MM.1S (cell line): ENCODE results near the gene DCHS1.

Experiments
- DNase-seq: peaks from one replicate; pipeline ENCODE4 v3.0.0-alpha.2; 2015
- H2AFZ ChIP-seq: fragments of 300-600 bp; sonication (generic); 2 replicates; pipeline ENCODE4 v1.6.0; 2016; ENCODE audit warnings: antibody characterized with exemption, low read length
- H3F3A ChIP-seq: fragments of 300-600 bp; sonication (generic); 2 replicates; pipeline ENCODE4 v1.6.1; 2016; ENCODE audit warnings: mild to moderate bottlenecking, antibody characterized with exemption, low read length, moderate library complexity, mixed read lengths; ENCODE audit not compliant: insufficient read depth
- H3K27ac ChIP-seq: fragments of 300-600 bp; sonication (generic); 2 replicates; pipeline ENCODE4 v1.5.1; 2016; ENCODE audit warnings: mild to moderate bottlenecking, low read length
- H3K27me3 ChIP-seq: fragments of 300-600 bp; sonication (generic); replicated peaks from 2 replicates; pipeline ENCODE4 v1.6.0; 2016; ENCODE audit warnings: low read length; ENCODE audit not compliant: insufficient read depth
- H3K36me3 ChIP-seq: fragments of 300-600 bp; sonication (generic); replicated peaks from 2 replicates; pipeline ENCODE4 v1.6.1; 2016; ENCODE audit warnings: mild to moderate bottlenecking, low read length, mixed read lengths; ENCODE audit not compliant: insufficient read depth
- H3K4me1 ChIP-seq: fragments of 300-600 bp; sonication (generic); 2 replicates; pipeline ENCODE4 v1.6.1; 2016; ENCODE audit warnings: low read length, mixed read lengths
- H3K4me2 ChIP-seq: fragments of 300-600 bp; sonication (generic); 2 replicates; pipeline ENCODE4 v1.6.0; 2016; ENCODE audit warnings: low read depth, low read length
- H3K4me3 ChIP-seq: fragments of 300-600 bp; sonication (generic); 2 replicates; pipeline ENCODE4 v1.5.1; 2016; ENCODE audit warnings: low read length, mixed read lengths
- H3K79me2 ChIP-seq: fragments of 300-600 bp; sonication (generic); 2 replicates; pipeline ENCODE4 v1.6.1; 2016; ENCODE audit warnings: mixed run types, low read length, mixed read lengths
- H3K9ac ChIP-seq: fragments of 300-600 bp; sonication (generic); 2 replicates; pipeline ENCODE4 v1.6.1; 2016; ENCODE audit warnings: low read length, mixed read lengths
- H3K9me2 ChIP-seq: fragments of 300-600 bp; sonication (generic); replicated peaks from 2 replicates; pipeline ENCODE4 v1.6.1; 2016; ENCODE audit warnings: mild to moderate bottlenecking, low read length, mixed read lengths; ENCODE audit not compliant: insufficient read depth
- H3K9me3 ChIP-seq: fragments of 300-600 bp; sonication (generic); replicated peaks from 2 replicates; pipeline ENCODE4 v1.6.1; 2016; ENCODE audit warnings: mild to moderate bottlenecking, low read length, mixed read lengths; ENCODE audit not compliant: insufficient read depth
- H4K20me1 ChIP-seq: fragments of 300-600 bp; sonication (generic); 2 replicates; pipeline ENCODE4 v1.6.1; 2016; ENCODE audit warnings: mild to moderate bottlenecking, low read length, moderate library complexity, mixed read lengths; ENCODE audit not compliant: insufficient read depth
- EZH2 ChIP-seq: fragments of 300-600 bp; sonication (generic); optimal IDR thresholded peaks from 2 replicates; pipeline ENCODE3; 2017; ENCODE audit warnings: low read depth, mild to moderate bottlenecking, antibody characterized with exemption, low read length, mixed read lengths
- EZH2phosphoT487 ChIP-seq: fragments of 300-600 bp; sonication (generic); IDR thresholded peaks from 2 replicates; pipeline ENCODE4 v1.6.1; 2018; ENCODE audit warnings: antibody characterized with exemption, low read length
- TF ChIP-seq, protein P1 (sequence below): fragments of 300-600 bp; sonication (generic); IDR thresholded peaks from 2 replicates; pipeline ENCODE4 v1.5.1; 2016; ENCODE audit warnings: antibody characterized with exemption, low read length, mixed read lengths

DCHS1 gene

GRCh38 chr11:6603287-6604080, 52.1 kb downstream of the DCHS1 start, which contains the start of the genes ILK and RRP8:
TSS of gene ILK (plus strand) at chr11:6603774. CDS start at chr11:6604272, 498 bp downstream.
TSS of gene RRP8 (minus strand) at chr11:6603616. CDS start at chr11:6603502, 114 bp downstream.
- Histone ChIP-seq H3K4me1 (peaks cover 44% of the 10 kb centered on the region), H3K36me3 (peaks cover 10% of the 10 kb centered on the region; the same call in 1 of the 2 replicates), H2AFZ (peak within 1 kb of the TSS; percentile 92), H3K9me3 (no peaks in the 10 kb centered on the region), H3K9ac (peak within 1 kb of the TSS; percentile 86), H3K27me3 (no peaks in the 10 kb centered on the region), H3K27ac (peak within 1 kb of the TSS; percentile 44; the same call in 1 of the 2 replicates), H3K4me3 (peak within 1 kb of the TSS; percentile 96), H3K9me2 (no peaks in the 10 kb centered on the region), H3K4me2 (peak within 1 kb of the TSS; percentile 95), H4K20me1 (peaks cover 6% of the 10 kb centered on the region; the same call in 1 of the 2 replicates), H3K79me2 (peaks cover 79% of the 10 kb centered on the region), H3F3A (peaks cover 29% of the 10 kb centered on the region)
- TF ChIP-seq, protein P1, sequence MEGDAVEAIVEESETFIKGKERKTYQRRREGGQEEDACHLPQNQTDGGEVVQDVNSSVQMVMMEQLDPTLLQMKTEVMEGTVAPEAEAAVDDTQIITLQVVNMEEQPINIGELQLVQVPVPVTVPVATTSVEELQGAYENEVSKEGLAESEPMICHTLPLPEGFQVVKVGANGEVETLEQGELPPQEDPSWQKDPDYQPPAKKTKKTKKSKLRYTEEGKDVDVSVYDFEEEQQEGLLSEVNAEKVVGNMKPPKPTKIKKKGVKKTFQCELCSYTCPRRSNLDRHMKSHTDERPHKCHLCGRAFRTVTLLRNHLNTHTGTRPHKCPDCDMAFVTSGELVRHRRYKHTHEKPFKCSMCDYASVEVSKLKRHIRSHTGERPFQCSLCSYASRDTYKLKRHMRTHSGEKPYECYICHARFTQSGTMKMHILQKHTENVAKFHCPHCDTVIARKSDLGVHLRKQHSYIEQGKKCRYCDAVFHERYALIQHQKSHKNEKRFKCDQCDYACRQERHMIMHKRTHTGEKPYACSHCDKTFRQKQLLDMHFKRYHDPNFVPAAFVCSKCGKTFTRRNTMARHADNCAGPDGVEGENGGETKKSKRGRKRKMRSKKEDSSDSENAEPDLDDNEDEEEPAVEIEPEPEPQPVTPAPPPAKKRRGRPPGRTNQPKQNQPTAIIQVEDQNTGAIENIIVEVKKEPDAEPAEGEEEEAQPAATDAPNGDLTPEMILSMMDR, result no peak
- TF ChIP-seq EZH2 (no peak), EZH2phosphoT487 (no peak)
- DNase-seq, result peak; percentile 92

- peak overlapping the region; percentile 86 for H3K9ac ChIP-seq
- peaks cover 33% of the 10 kb centered on the region for H3K4me1 ChIP-seq
- H4K20me1 ChIP-seq, result peaks cover 9% of the 10 kb centered on the region; the same call in 1 of the 2 replicates
- H3K9me3 ChIP-seq, result no peaks in the 10 kb centered on the region
- H3K4me2 ChIP-seq, result peak overlapping the region; percentile 95
- H3F3A ChIP-seq, result peaks cover 22% of the 10 kb centered on the region
- no peak for DNase-seq
- no peaks in the 10 kb centered on the region for H3K27me3 ChIP-seq
- H2AFZ ChIP-seq, result peak overlapping the region; percentile 82; the same call in 1 of the 2 replicates
- peaks cover 10% of the 10 kb centered on the region; the same call in 1 of the 2 replicates for H3K36me3 ChIP-seq
- no peak overlapping the region for H3K27ac ChIP-seq
- no peak for TF ChIP-seq EZH2phosphoT487
- TF ChIP-seq EZH2, result no peak
- TF ChIP-seq, protein P1, result no peak
- peaks cover 76% of the 10 kb centered on the region for H3K79me2 ChIP-seq
- no peaks in the 10 kb centered on the region for H3K9me2 ChIP-seq
- H3K4me3 ChIP-seq, result peak overlapping the region; percentile 96
Measured at GRCh38 chr11:6602096-6602940, 53.3 kb downstream of the DCHS1 start.

- peaks cover 88% of the 10 kb centered on the region for H3K79me2 ChIP-seq
- H3K27ac ChIP-seq, result no peak overlapping the region
- H3K9me2 ChIP-seq, result no peaks in the 10 kb centered on the region
- H3K36me3 ChIP-seq, result peaks cover 10% of the 10 kb centered on the region; the same call in 1 of the 2 replicates
- H3F3A ChIP-seq, result peaks cover 11% of the 10 kb centered on the region
- no peak for TF ChIP-seq EZH2phosphoT487
- TF ChIP-seq, protein P1, result no peak
- TF ChIP-seq EZH2, result no peak
- no peak overlapping the region for H3K9ac ChIP-seq
- DNase-seq, result no peak
- H3K4me1 ChIP-seq, result peaks cover 21% of the 10 kb centered on the region
- no peaks in the 10 kb centered on the region for H3K27me3 ChIP-seq
- H3K4me2 ChIP-seq, result no peak overlapping the region
- no peak overlapping the region for H2AFZ ChIP-seq
- no peaks in the 10 kb centered on the region for H3K9me3 ChIP-seq
- peaks cover 9% of the 10 kb centered on the region; the same call in 1 of the 2 replicates for H4K20me1 ChIP-seq
- H3K4me3 ChIP-seq, result no peak overlapping the region
Measured at GRCh38 chr11:6601041-6601461, 54.6 kb downstream of the DCHS1 start.
